PC-3 (cell line): Measurements from ENCODE around the gene RASA2.

ENCODE experiments used
- CTCF ChIP-seq: fragments of 300-600 bp; sonication (generic); conservative IDR thresholded peaks from 2 replicates; pipeline ENCODE4 v1.5.1; 2017; ENCODE audit warnings: antibody characterized with exemption, low read depth, mild to moderate bottlenecking, low read length
- EZH2 ChIP-seq: fragments of 300-600 bp; sonication (generic); IDR thresholded peaks from one replicate; pipeline ENCODE4 v1.6.1; 2017; ENCODE audit warnings: antibody characterized with exemption, mild to moderate bottlenecking, low read length; ENCODE audit not compliant: unreplicated experiment

DNA sequence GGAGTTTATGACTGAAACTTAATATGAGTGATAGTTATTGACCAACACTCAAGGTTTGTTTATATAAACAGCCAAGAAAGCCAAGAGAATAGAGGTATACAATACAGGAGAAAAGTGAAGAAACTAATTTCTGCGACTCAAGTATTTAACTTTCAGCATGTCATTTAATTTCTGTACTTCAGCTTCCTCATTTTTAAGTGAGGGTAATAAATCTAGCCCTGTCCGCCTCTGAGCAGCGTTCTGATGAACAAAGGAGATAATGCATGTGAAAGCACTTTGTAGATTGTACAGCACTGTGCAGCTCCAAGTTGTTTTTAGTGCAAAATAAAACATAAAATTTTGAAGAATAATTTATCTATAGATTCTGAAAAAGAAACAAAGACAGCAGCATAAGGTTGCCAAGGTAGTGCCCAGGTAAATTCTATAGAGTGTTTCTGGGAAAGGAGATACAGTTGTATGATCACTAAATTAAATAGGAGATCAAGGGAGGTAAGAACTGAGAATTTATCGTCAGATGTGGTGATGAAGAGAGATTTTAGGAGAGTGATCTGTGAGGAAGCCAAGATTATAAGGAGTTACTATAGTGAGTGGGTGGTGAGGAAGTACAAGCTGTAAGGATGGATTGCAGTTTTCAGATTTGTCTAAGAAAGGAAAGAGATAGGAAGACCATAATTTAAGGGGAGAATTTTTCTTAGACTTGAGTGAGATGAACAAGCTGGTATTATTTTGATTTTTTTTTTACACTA is 71.3 kb downstream of the RASA2 start:
- TF ChIP-seq EZH2 (no peak), CTCF (no peak)
